HEK293 (cell line): ENCODE data around the gene MMS19.

Experiments used
- ELK4 ChIP-seq: IDR thresholded peaks from 2 replicates; pipeline ENCODE4 v1.6.1; 2011; ENCODE audit warnings: mild to moderate bottlenecking, low read depth, low read length, borderline replicate concordance
- GLI4 ChIP-seq: fragments of 450-650 bp; formaldehyde crosslinking; IDR thresholded peaks from 2 replicates; pipeline ENCODE4 v1.5.1; 2016; ENCODE audit warnings: missing biosample characterization, missing genetic modification characterization
- IKZF3 ChIP-seq: fragments of 450-650 bp; IDR thresholded peaks from 2 replicates; pipeline ENCODE4 v1.5.0; 2018; ENCODE audit warnings: missing biosample characterization, mild to moderate bottlenecking, missing genetic modification characterization, moderate library complexity
- KLF10 ChIP-seq: fragments of 450-650 bp; IDR thresholded peaks from 2 replicates; pipeline ENCODE4 v1.5.1; 2018; ENCODE audit warnings: missing biosample characterization, mild to moderate bottlenecking, missing genetic modification characterization
- MEIS1 ChIP-seq: sonication (generic); formaldehyde crosslinking; IDR thresholded peaks from 2 replicates; pipeline ENCODE4 v1.8.1; 2022; ENCODE audit warnings: missing genetic modification reagents, mild to moderate bottlenecking, borderline replicate concordance
- MZF1 ChIP-seq: fragments of 450-650 bp; formaldehyde crosslinking; IDR thresholded peaks from 2 replicates; pipeline ENCODE4 v1.5.1; 2017; ENCODE audit warnings: missing biosample characterization, missing genetic modification characterization, borderline replicate concordance
- PRDM10 ChIP-seq: fragments of 450-650 bp; formaldehyde crosslinking; IDR thresholded peaks from 2 replicates; pipeline ENCODE4 v1.5.1; 2016; ENCODE audit warnings: missing biosample characterization, missing genetic modification characterization
- REPIN1 ChIP-seq: fragments of 450-650 bp; formaldehyde crosslinking; IDR thresholded peaks from 2 replicates; pipeline ENCODE4 v1.5.1; 2017; ENCODE audit warnings: missing biosample characterization, missing genetic modification characterization, low read depth
- SALL2 ChIP-seq: fragments of 450-650 bp; formaldehyde crosslinking; IDR thresholded peaks from 2 replicates; pipeline ENCODE4 v1.5.0; 2017; ENCODE audit warnings: missing biosample characterization, mild to moderate bottlenecking, missing genetic modification characterization, borderline replicate concordance
- TRIM28 ChIP-seq: IDR thresholded peaks from 2 replicates; pipeline ENCODE4 v1.6.1; 2011; ENCODE audit warnings: low read length, control low read depth, borderline replicate concordance
- ZBTB48 ChIP-seq: fragments of 450-650 bp; formaldehyde crosslinking; IDR thresholded peaks from 2 replicates; pipeline ENCODE4 v1.5.1; 2016; ENCODE audit warnings: missing biosample characterization, missing genetic modification characterization
- ZNF140 ChIP-seq: fragments of 450-650 bp; formaldehyde crosslinking; IDR thresholded peaks from 2 replicates; pipeline ENCODE4 v1.5.1; 2016; ENCODE audit warnings: missing biosample characterization, missing genetic modification characterization
- ZNF16 ChIP-seq: fragments of 450-650 bp; formaldehyde crosslinking; IDR thresholded peaks from 2 replicates; pipeline ENCODE4 v1.5.1; 2016; ENCODE audit warnings: low read depth, missing biosample characterization, missing genetic modification characterization
- ZNF174 ChIP-seq: fragments of 450-650 bp; formaldehyde crosslinking; IDR thresholded peaks from 2 replicates; pipeline ENCODE4 v1.5.0; 2017; ENCODE audit warnings: missing biosample characterization, mild to moderate bottlenecking, missing genetic modification characterization
- ZNF2 ChIP-seq: fragments of 450-650 bp; formaldehyde crosslinking; IDR thresholded peaks from 2 replicates; pipeline ENCODE4 v1.5.1; 2016; ENCODE audit warnings: missing biosample characterization, missing genetic modification characterization
- ZNF248 ChIP-seq: fragments of 450-650 bp; formaldehyde crosslinking; IDR thresholded peaks from 2 replicates; pipeline ENCODE4 v1.5.1; 2017; ENCODE audit warnings: missing biosample characterization, missing genetic modification characterization
- ZNF266 ChIP-seq: fragments of 450-650 bp; formaldehyde crosslinking; IDR thresholded peaks from 2 replicates; pipeline ENCODE4 v1.5.1; 2016; ENCODE audit warnings: missing biosample characterization, missing genetic modification characterization, low read depth
- ZNF302 ChIP-seq: fragments of 450-650 bp; formaldehyde crosslinking; IDR thresholded peaks from 2 replicates; pipeline ENCODE4 v1.5.1; 2016; ENCODE audit warnings: missing biosample characterization, missing genetic modification characterization, low read depth
- ZNF350 ChIP-seq: fragments of 450-650 bp; formaldehyde crosslinking; IDR thresholded peaks from 2 replicates; pipeline ENCODE4 v1.5.0; 2017; ENCODE audit warnings: missing biosample characterization, mild to moderate bottlenecking, missing genetic modification characterization
- ZNF37A ChIP-seq: fragments of 450-650 bp; IDR thresholded peaks from 2 replicates; pipeline ENCODE4 v1.5.1; 2018; ENCODE audit warnings: missing biosample characterization, missing genetic modification characterization
- ZNF514 ChIP-seq: fragments of 450-650 bp; formaldehyde crosslinking; IDR thresholded peaks from 2 replicates; pipeline ENCODE4 v1.5.1; 2016; ENCODE audit warnings: missing biosample characterization, missing genetic modification characterization
- ZNF549 ChIP-seq: fragments of 450-650 bp; IDR thresholded peaks from 2 replicates; pipeline ENCODE4 v1.5.1; 2018; ENCODE audit warnings: missing biosample characterization, missing genetic modification characterization, mild to moderate bottlenecking, inconsistent platforms, moderate library complexity
- ZNF560 ChIP-seq: fragments of 450-650 bp; formaldehyde crosslinking; IDR thresholded peaks from 2 replicates; pipeline ENCODE4 v1.5.1; 2017; ENCODE audit warnings: missing biosample characterization, missing genetic modification characterization, borderline replicate concordance
- ZNF561 ChIP-seq: fragments of 450-650 bp; IDR thresholded peaks from 2 replicates; pipeline ENCODE4 v1.5.1; 2018; ENCODE audit warnings: missing biosample characterization, missing genetic modification characterization, borderline replicate concordance
- ZNF768 ChIP-seq: fragments of 450-650 bp; formaldehyde crosslinking; IDR thresholded peaks from 2 replicates; pipeline ENCODE4 v1.5.1; 2018; ENCODE audit warnings: missing biosample characterization, mild to moderate bottlenecking, missing genetic modification characterization
- ZNF776 ChIP-seq: fragments of 450-650 bp; formaldehyde crosslinking; IDR thresholded peaks from 2 replicates; pipeline ENCODE4 v1.5.0; 2017; ENCODE audit warnings: missing biosample characterization, missing genetic modification characterization, borderline replicate concordance
- ZNF792 ChIP-seq: fragments of 450-650 bp; formaldehyde crosslinking; IDR thresholded peaks from 2 replicates; pipeline ENCODE4 v1.5.1; 2016; ENCODE audit warnings: missing biosample characterization, missing genetic modification characterization
- ZNF843 ChIP-seq: fragments of 450-650 bp; formaldehyde crosslinking; IDR thresholded peaks from 2 replicates; pipeline ENCODE4 v1.5.1; 2016; ENCODE audit warnings: missing biosample characterization, missing genetic modification characterization
- ZXDB ChIP-seq: fragments of 450-650 bp; formaldehyde crosslinking; IDR thresholded peaks from 2 replicates; pipeline ENCODE4 v1.5.1; 2016; ENCODE audit warnings: missing biosample characterization, missing genetic modification characterization
- TF ChIP-seq, protein P1 (sequence below): fragments of 450-650 bp; formaldehyde crosslinking; IDR thresholded peaks from 2 replicates; pipeline ENCODE4 v1.5.1; 2017; ENCODE audit warnings: missing biosample characterization, missing genetic modification characterization
- TF ChIP-seq, protein P2 (sequence below): fragments of 450-650 bp; formaldehyde crosslinking; IDR thresholded peaks from 2 replicates; pipeline ENCODE4; 2016; ENCODE audit warnings: missing biosample characterization, missing genetic modification characterization
- TF ChIP-seq, protein P3 (sequence below): sonication (generic); formaldehyde crosslinking; IDR thresholded peaks from 2 replicates; pipeline ENCODE4 v1.8.1; 2022; ENCODE audit warnings: mild to moderate bottlenecking, moderate library complexity, missing genetic modification reagents

Gene MMS19

DNA sequence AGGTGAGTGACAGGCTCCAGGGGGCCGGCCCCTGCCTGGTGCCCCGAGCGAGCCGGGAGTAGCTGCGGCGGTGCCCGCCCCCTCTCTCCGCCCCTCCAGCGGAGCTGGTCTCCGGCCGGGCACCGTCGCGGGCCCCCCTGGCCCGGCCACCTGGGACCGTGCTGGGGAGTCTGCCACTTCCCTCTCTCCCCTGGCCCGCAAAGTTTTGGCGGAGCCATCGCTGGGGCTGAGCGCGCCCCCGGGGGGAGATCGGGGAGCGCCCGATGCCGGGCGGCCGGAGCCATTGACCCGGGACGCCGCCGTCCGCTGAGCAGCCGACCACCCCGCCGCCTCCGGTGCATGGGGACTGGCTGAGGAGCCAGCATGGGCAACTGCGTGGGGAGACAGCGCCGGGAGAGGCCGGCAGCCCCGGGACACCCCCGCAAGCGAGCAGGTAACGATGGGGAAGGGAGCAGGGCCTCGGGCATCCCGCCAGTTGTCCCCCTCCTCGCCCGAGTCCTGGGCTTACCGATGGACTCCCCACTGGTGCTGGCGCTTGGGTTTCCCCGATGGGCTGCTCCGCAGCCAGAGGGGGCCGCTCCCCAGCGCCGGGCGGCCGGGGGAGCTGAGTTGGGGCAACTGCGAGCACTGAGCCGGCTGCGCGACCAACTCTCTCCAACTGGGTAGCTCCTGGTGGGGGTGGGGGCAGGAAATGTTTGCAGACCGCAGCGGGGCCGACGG is 779 bp upstream of the MMS19 start, which contains the start of gene UBTD1 (continued):
- TF ChIP-seq ZNF768 (tag by site-specific recombination), result no peak
- TF ChIP-seq REPIN1 (tag by site-specific recombination), result no peak
- TF ChIP-seq ZNF843 (tag by site-specific recombination), result no peak
- peak; percentile 68 for TF ChIP-seq ZNF561 (tag by site-specific recombination)
- TF ChIP-seq, protein P1, sequence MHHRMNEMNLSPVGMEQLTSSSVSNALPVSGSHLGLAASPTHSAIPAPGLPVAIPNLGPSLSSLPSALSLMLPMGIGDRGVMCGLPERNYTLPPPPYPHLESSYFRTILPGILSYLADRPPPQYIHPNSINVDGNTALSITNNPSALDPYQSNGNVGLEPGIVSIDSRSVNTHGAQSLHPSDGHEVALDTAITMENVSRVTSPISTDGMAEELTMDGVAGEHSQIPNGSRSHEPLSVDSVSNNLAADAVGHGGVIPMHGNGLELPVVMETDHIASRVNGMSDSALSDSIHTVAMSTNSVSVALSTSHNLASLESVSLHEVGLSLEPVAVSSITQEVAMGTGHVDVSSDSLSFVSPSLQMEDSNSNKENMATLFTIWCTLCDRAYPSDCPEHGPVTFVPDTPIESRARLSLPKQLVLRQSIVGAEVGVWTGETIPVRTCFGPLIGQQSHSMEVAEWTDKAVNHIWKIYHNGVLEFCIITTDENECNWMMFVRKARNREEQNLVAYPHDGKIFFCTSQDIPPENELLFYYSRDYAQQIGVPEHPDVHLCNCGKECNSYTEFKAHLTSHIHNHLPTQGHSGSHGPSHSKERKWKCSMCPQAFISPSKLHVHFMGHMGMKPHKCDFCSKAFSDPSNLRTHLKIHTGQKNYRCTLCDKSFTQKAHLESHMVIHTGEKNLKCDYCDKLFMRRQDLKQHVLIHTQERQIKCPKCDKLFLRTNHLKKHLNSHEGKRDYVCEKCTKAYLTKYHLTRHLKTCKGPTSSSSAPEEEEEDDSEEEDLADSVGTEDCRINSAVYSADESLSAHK (tag by site-specific recombination), result no peak
- no peak for TF ChIP-seq ZNF792 (tag by site-specific recombination)
- TF ChIP-seq ZNF2 (tag by site-specific recombination), result peak; percentile 23; the same call in 1 of the 2 replicates
- TF ChIP-seq ZNF514 (tag by site-specific recombination), result no peak
- no peak for TF ChIP-seq GLI4 (tag by site-specific recombination)
- TF ChIP-seq ZNF560, result no peak
- no peak for TF ChIP-seq ZNF16
- TF ChIP-seq ZBTB48 (tag by site-specific recombination), result 0 out of 2 replicates have a peak, but pooled peaks have one; percentile 44
- TF ChIP-seq ZNF350 (tag by site-specific recombination), result no peak
- no peak for TF ChIP-seq ZNF248 (tag by site-specific recombination)
- TF ChIP-seq IKZF3, result no peak
- TF ChIP-seq ZNF266 (tag by site-specific recombination), result no peak
- TF ChIP-seq ZNF776 (tag by site-specific recombination), result no peak
- TF ChIP-seq PRDM10 (tag by site-specific recombination), result peak; percentile 83
- TF ChIP-seq SALL2 (tag by site-specific recombination), result no peak
- no peak for TF ChIP-seq ZNF37A (tag by site-specific recombination)
- no peak for TF ChIP-seq MEIS1 (CRISPR knock-in tag)
- 0 out of 2 replicates have a peak, but pooled peaks have one; percentile 19 for TF ChIP-seq MZF1 (tag by site-specific recombination)
- TF ChIP-seq, protein P2, sequence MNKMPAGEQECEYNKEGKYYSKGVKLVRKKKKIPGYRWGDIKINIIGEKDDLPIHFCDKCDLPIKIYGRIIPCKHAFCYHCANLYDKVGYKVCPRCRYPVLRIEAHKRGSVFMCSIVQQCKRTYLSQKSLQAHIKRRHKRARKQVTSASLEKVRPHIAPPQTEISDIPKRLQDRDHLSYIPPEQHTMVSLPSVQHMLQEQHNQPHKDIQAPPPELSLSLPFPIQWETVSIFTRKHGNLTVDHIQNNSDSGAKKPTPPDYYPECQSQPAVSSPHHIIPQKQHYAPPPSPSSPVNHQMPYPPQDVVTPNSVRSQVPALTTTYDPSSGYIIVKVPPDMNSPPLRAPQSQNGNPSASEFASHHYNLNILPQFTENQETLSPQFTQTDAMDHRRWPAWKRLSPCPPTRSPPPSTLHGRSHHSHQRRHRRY (tag by site-specific recombination), result no peak
- no peak for TF ChIP-seq TRIM28
- TF ChIP-seq ELK4, result no peak
- no peak for TF ChIP-seq ZNF549 (tag by site-specific recombination)
- TF ChIP-seq ZNF140 (tag by site-specific recombination), result no peak
- no peak for TF ChIP-seq KLF10 (tag by site-specific recombination)
- no peak for TF ChIP-seq ZNF302 (tag by site-specific recombination)
- TF ChIP-seq ZXDB (tag by site-specific recombination), result no peak
- TF ChIP-seq, protein P3, sequence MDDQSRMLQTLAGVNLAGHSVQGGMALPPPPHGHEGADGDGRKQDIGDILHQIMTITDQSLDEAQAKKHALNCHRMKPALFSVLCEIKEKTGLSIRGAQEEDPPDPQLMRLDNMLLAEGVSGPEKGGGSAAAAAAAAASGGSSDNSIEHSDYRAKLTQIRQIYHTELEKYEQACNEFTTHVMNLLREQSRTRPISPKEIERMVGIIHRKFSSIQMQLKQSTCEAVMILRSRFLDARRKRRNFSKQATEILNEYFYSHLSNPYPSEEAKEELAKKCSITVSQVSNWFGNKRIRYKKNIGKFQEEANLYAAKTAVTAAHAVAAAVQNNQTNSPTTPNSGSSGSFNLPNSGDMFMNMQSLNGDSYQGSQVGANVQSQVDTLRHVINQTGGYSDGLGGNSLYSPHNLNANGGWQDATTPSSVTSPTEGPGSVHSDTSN, result no peak
- TF ChIP-seq ZNF174 (tag by site-specific recombination), result no peak
- TF ChIP-seq, all 188 proteins: peak for 35
